ENCODE measurements around the gene TMEM35B.
"Not testable (repeated sequence)": the region's sequence is repeated elsewhere in the genome, so short reads cannot be mapped to it uniquely, and the experiment has no call there.

The TMEM35B gene

GRCh38 chr1:34975338-34975737 is 9.8 kb downstream of the TMEM35B start:
- DNase-seq = no peak

GRCh38 chr1:34974626-34975025 is 10.5 kb downstream of the TMEM35B start:
- no peak for DNase-seq

- no peak for DNase-seq
Measured at GRCh38 chr1:34973326-34973725, 11.8 kb downstream of the TMEM35B start.

GRCh38 chr1:34970829-34971228 is 14.3 kb downstream of the TMEM35B start:
- DNase-seq = no peak

GRCh38 chr1:34970220-34970735 is 14.9 kb downstream of the TMEM35B start:
- no peak for DNase-seq

GRCh38 chr1:34968297-34968696 is 16.9 kb downstream of the TMEM35B start:
- peak; percentile 28 for DNase-seq

- DNase-seq = not testable (repeated sequence)
Measured at GRCh38 chr1:34967672-34968071, 17.5 kb downstream of the TMEM35B start.

GRCh38 chr1:34965597-34965996 is 19.6 kb downstream of the TMEM35B start:
- DNase-seq = no peak

GRCh38 chr1:34950428-34950827 is 34.7 kb downstream of the TMEM35B start:
- DNase-seq = no peak

- not testable (repeated sequence) for DNase-seq
Measured at GRCh38 chr1:34948739-34949138, 36.4 kb downstream of the TMEM35B start.

- DNase-seq = not testable (repeated sequence)
Measured at GRCh38 chr1:34947641-34948314, 37.4 kb downstream of the TMEM35B start.

- DNase-seq = no peak
Measured at GRCh38 chr1:34946211-34946610, 38.9 kb downstream of the TMEM35B start.

GRCh38 chr1:34941798-34942197 is 43.3 kb downstream of the TMEM35B start:
- not testable (repeated sequence) for DNase-seq
